Measurements from ENCODE around the gene GJB3.

Gene GJB3

GRCh38 chr1:34828611-34829010 lies 47.6 kb downstream of the GJB3 start:
- TF ChIP-seq CTCF (IDR thresholded peaks at IDR 0.05; ENCODE audit: control extremely low read depth, extremely low read depth, low read depth, missing control alignments) = no peak
- CTCF ChIA-PET = no interaction called here
- POLR2A ChIA-PET = no interaction called here
- DNase-seq (ENCODE audit: extremely low spot score) = no peak

GRCh38 chr1:34829250-34829649 lies 48.2 kb downstream of the GJB3 start:
- TF ChIP-seq CTCF (IDR thresholded peaks at IDR 0.05; ENCODE audit: control extremely low read depth, extremely low read depth, low read depth, missing control alignments) = no peak
- CTCF ChIA-PET = no interaction called here
- no peak for DNase-seq (ENCODE audit: extremely low spot score)
- POLR2A ChIA-PET = no interaction called here

- no peak for TF ChIP-seq CTCF (IDR thresholded peaks at IDR 0.05; ENCODE audit: control extremely low read depth, extremely low read depth, low read depth, missing control alignments)
- ChIA-PET CTCF (interaction anchor here (1.6 kb wide), 1 partner anchor 21 kb away, joined by 6 read pairs; no protein-coding TSS in a partner anchor), POLR2A (no interaction called here)
- no peak for DNase-seq (ENCODE audit: extremely low spot score)
Observed at GRCh38 chr1:34831721-34832246, 50.8 kb downstream of the GJB3 start.

- ChIA-PET POLR2A (interaction anchor here (0.6 kb wide), 1 partner anchor 1088 kb away, joined by 5 read pairs; no protein-coding TSS in a partner anchor), CTCF (interaction anchor here (0.7 kb wide), 1 partner anchor 19 kb away, joined by 3 read pairs; no protein-coding TSS in a partner anchor)
- TF ChIP-seq CTCF (IDR thresholded peaks at IDR 0.05; ENCODE audit: control extremely low read depth, extremely low read depth, low read depth, missing control alignments) = no peak
- DNase-seq (ENCODE audit: extremely low spot score) = no peak
Observed at GRCh38 chr1:34833711-34834110, 52.7 kb downstream of the GJB3 start.

Measured in GM10248 (cell line).